ENCODE data around the gene ELSPBP1. TPM values are rescaled to one million over a fixed set of nuclear protein-coding genes. Genes with fewer than 3 reads are reported as not detected.

Gene ELSPBP1
- total and polyA plus RNA-seq, 2 experiments from 2014 or later: not detected

- Histone ChIP-seq H3K79me2 (replicated peaks; ENCODE audit: insufficient read depth) (no peaks in the 10 kb centered on the region), H3F3A (replicated peaks; ENCODE audit: low read depth) (no peaks in the 10 kb centered on the region), H2AFZ (no peak overlapping the region), H3K4me3 (no peak overlapping the region), H3K27ac (ENCODE audit: low read depth) (no peak overlapping the region), H3K9me2 (ENCODE audit: insufficient read depth) (peaks cover 10% of the 10 kb centered on the region), H3K36me3 (ENCODE audit: insufficient read depth) (no peaks in the 10 kb centered on the region), H3K4me1 (ENCODE audit: insufficient read depth) (no peaks in the 10 kb centered on the region), H3K4me2 (no peak overlapping the region), H4K20me1 (replicated peaks; ENCODE audit: insufficient read depth) (no peaks in the 10 kb centered on the region), H3K27me3 (ENCODE audit: insufficient read depth) (no peaks in the 10 kb centered on the region)
- peaks cover 48% of the 10 kb centered on the region for H3K9me3 Mint-ChIP-seq
- no peak for TF ChIP-seq ZNF462 (CRISPR knock-in tag; IDR thresholded peaks at IDR 0.05)
- no peak for TF ChIP-seq ZNF114 (CRISPR knock-in tag; IDR thresholded peaks at IDR 0.05)
- no peak for TF ChIP-seq CTCF (conservative IDR thresholded peaks at IDR 0.05; ENCODE audit: low read depth in 2 of 2)
- TF ChIP-seq REST (IDR thresholded peaks at IDR 0.05; ENCODE audit: unreplicated experiment): no peak
- no peak for TF ChIP-seq POLR2AphosphoS5 (IDR thresholded peaks at IDR 0.05; ENCODE audit: low read depth)
- no peak for TF ChIP-seq JUNB (IDR thresholded peaks at IDR 0.05; ENCODE audit: unreplicated experiment)
- TF ChIP-seq ETS1 (IDR thresholded peaks at IDR 0.05): no peak
- no peak for TF ChIP-seq EZH2 (IDR thresholded peaks at IDR 0.05; ENCODE audit: low read depth, unreplicated experiment)
- TF ChIP-seq EZH2phosphoT487 (IDR thresholded peaks at IDR 0.05; ENCODE audit: unreplicated experiment): no peak
- no peak for TF ChIP-seq CREB1 (CRISPR knock-in tag; IDR thresholded peaks at IDR 0.05; ENCODE audit: low read depth)
- peaks cover 11% of the 10 kb centered on the region for H3K27me3 Mint-ChIP-seq (ENCODE audit: insufficient read depth, low read depth, poor library complexity)
- no peaks in the 10 kb centered on the region for H3K4me1 Mint-ChIP-seq
- no peak for DNase-seq (ENCODE audit: low spot score)
- H3K4me3 Mint-ChIP-seq: no peak overlapping the region
- ATAC-seq: no peak
- H3K36me3 Mint-ChIP-seq (ENCODE audit: low read depth): peaks cover 17% of the 10 kb centered on the region
- H3K27ac Mint-ChIP-seq: no peak overlapping the region
These were observed 50.1 kb downstream of the ELSPBP1 start for GRCh38 chr19:48044561-48044960.
